Epithelial cell of proximal tubule (primary cell): ENCODE results near the gene IQCE. TPM values are rescaled to one million over a fixed set of nuclear protein-coding genes. Genes with fewer than 3 reads are reported as not detected.

Source experiments
- DNase-seq: peaks from one replicate; pipeline ENCODE4 v3.0.0-alpha.2; 2011; ENCODE audit warnings: low read depth
- H3K4me3 ChIP-seq: 2 replicates; pipeline ENCODE4 v1.5.1; 2011; ENCODE audit warnings: low read depth, mild to moderate bottlenecking, low read length
- total RNA-seq: library from RNA; depleted of rRNA; stranded (reverse); fragments of >200 nt; gene quantifications from 2 replicates; pipeline ENCODE4 v1.2.3, GENCODE V29; 2015
- TF ChIP-seq, protein P1 (sequence below): conservative IDR thresholded peaks from 2 replicates; pipeline ENCODE4 v1.5.1; 2012; ENCODE audit warnings: low read depth, mild to moderate bottlenecking, low read length

IQCE gene
- total RNA-seq, 1 donor from 2014 or later: 25.0 TPM

DNA sequence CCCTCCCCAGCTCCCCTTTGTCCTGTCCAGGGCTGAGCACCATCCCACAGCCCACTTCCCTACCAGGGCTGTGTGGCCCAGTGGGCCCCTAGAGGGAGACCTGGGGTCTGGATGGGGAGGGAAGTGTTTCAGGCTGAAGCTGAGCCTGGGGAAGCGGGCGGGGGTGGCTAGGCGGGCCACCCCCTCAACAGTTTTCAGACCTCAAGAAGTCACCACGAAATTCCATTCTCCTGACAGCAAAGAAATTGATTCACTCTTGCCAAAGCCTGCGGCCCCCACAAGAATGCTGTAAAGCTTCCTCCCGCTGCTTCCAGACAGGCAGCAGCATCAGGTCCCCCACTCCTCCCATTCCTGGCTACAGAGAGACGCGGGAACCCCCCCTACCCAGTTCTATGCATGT, 41.8 kb upstream of the IQCE start:
- H3K4me3 ChIP-seq: no peak overlapping the region
- TF ChIP-seq, protein P1, sequence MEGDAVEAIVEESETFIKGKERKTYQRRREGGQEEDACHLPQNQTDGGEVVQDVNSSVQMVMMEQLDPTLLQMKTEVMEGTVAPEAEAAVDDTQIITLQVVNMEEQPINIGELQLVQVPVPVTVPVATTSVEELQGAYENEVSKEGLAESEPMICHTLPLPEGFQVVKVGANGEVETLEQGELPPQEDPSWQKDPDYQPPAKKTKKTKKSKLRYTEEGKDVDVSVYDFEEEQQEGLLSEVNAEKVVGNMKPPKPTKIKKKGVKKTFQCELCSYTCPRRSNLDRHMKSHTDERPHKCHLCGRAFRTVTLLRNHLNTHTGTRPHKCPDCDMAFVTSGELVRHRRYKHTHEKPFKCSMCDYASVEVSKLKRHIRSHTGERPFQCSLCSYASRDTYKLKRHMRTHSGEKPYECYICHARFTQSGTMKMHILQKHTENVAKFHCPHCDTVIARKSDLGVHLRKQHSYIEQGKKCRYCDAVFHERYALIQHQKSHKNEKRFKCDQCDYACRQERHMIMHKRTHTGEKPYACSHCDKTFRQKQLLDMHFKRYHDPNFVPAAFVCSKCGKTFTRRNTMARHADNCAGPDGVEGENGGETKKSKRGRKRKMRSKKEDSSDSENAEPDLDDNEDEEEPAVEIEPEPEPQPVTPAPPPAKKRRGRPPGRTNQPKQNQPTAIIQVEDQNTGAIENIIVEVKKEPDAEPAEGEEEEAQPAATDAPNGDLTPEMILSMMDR: peak; percentile 18
- peak; percentile 55 for DNase-seq

DNA sequence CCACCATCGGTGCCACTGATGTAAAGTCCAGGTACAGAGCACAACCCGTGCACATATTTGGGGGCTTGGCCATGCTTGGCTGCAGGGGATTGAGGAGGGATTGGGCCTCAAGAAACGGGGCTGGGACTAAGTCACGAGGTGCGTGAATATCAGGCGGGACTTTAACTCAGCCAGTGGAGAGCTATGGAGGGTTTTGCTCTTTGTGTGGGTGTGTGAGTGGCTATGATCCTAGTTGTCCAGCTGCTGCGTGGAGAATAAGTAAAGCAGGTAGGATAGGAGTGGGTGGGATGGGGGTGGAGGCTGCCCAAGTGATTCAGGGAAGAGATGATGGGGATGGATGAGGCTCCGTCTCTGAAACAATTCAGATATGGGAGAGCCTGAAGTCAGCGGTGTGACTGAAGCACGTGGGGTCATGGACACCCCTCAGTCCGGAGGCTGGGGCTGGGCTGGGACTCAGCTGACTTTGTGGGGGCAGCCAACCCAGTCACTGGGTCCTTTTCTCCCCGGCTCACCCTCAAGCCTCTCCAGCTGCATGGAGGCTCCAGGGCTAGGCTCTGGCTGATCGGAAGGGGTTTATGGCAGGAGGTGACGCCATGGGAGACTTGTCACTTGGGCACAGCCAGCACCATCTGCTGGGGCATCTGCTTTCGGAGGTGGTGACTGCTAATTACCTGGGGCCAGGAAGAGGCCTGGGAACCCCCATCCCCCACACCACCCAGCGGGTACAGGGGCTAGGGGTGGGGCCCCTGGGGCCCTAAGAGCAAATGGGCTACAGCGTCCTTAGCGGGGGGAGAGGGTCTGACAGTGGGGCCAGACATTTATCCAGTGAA, 40.9 kb upstream of the IQCE start:
- DNase-seq: no peak
- no peak overlapping the region for H3K4me3 ChIP-seq
- TF ChIP-seq, protein P1: no peak

DNA sequence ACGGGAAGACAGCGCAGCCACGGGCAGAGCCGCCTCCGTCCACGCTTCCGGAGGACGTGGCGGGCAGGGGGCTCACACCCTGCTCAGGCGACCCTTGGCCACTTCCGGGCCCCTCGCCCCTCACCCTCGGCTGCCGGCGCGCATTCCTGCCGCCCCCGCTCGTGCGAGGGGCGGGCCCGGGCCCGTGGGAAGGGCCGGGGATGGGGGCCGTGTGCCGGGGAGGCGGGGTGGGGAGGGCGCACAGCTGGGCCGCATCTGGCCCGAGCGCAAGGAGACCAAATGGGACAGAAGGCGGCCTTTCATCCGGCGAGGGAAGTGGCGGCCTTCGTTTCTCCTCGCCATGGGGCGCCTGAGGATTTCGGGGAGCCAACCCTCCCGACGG, 40.1 kb upstream of the IQCE start:
- DNase-seq: no peak
- H3K4me3 ChIP-seq: peak overlapping the region; percentile 56
- TF ChIP-seq, protein P1: no peak

DNA sequence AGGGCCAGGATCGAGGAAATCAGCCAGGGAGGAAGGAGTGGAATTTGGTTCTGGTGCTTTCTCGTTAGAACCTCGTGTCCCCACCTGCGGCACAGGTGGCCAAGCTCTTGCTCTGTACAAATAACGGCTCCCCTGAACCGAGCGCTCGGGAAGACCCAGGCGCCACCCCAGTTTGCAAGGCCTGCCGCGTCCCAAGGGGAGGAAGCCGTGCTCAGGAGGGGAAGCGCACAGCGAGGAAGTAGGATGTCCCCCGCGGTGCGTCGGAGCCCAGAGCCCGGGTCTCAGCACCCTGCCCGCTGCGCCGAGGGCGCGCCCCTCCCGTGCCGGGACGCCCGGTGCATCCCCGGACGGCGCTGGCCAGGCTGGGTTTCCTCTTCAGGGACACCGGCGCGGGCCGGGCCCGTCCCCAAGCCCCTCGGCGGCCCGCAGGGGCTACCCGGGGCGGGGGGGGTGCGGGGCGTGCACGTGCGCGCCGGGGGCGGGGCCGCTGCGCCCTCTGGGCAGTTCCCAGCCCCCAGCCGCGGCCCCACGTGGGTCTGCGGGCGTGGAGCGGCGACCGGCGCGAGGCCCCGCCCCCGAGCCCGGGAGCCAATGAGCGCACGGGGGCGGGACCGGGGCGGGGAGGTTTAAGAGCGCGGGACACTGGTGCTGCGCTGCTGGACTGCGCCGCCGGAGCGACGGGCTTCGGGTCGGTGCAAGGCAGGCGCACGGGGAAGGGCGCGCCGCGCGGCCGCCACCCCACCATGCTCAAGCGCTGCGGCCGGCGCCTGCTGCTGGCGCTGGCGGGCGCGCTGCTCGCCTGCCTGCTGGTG, 39.5 kb upstream of the IQCE start, which contains the start of gene LFNG:
LFNG (plus strand) TSS at position 656 of the 812 bp plus-strand sequence; CDS start at position 744, 88 bp downstream.
- TF ChIP-seq, protein P1: no peak
- no peak for DNase-seq
- peak within 1 kb of the TSS; percentile 62 for H3K4me3 ChIP-seq

DNA sequence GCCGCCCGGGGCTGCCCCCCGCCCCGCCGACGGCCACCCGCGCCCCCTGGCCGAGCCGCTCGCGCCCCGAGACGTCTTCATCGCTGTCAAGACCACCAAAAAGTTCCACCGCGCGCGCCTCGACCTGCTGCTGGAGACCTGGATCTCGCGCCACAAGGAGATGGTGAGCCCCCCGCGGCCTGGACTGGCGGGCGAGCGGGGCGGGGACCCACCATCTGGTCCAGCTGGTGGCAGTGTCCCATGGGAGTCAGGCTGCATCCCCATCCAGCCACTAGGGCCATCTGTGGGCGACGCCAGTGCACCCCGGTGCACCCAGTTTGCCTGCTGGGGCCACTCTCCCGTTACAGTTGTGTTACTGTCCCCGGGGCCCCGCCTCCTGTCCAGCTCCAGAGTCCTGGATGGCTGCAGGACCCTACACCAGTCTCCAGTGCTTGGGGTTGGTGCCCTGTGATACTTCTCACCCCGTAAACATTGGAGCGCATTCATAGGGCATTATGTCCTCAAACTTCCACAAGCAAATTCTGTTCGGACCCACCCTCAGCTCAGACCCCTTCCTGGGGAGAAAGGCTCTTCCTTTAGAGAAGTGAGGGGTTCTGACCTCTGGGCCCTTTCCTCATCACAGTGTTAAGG, 38.5 kb upstream of the IQCE start:
- H3K4me3 ChIP-seq: peak overlapping the region; percentile 62
- DNase-seq: no peak
- TF ChIP-seq, protein P1: no peak

DNA sequence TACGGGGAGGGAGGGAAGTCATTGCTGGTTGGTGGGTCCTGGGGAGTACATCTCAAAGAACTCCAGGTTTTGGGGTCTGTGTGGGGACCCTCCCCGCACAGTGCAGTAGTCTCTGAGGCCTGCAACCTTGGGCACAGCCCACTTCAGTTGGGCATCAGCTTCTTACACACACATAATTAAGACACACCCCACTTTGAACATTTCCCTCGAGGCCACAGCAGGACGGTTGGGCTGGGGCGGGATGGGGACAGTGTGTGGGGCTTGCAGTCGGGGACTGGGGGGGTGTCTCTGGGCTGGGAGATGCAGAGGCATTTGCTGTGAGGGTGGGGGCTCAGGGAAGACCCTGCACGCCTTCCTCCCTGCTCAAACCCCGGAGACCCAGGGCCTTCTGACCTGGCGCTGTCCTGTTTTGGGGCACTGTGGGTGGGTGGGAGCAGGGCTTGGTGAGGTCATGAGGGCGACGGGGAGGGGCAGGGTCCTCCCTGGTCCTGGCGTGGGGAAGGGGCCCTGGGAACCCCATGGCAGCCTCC, 38.0 kb upstream of the IQCE start:
- no peak for DNase-seq
- H3K4me3 ChIP-seq: peak overlapping the region; percentile 62
- TF ChIP-seq, protein P1: no peak
